Skeletal muscle cell (primary cell): ENCODE measurements around the gene GP5.

Source experiments
- DNase-seq: peaks from one replicate; pipeline ENCODE4 v3.0.0-alpha.2; 2010; ENCODE audit warnings: low read depth
- H3K4me3 ChIP-seq: 2 replicates; pipeline ENCODE4 v1.5.1; 2011; ENCODE audit warnings: low read depth, mild to moderate bottlenecking, control low read depth, low read length, moderate library complexity

Gene GP5

GRCh38 chr3:194380326-194380725, 18.7 kb downstream of the GP5 start:
- DNase-seq: no peak

DNA sequence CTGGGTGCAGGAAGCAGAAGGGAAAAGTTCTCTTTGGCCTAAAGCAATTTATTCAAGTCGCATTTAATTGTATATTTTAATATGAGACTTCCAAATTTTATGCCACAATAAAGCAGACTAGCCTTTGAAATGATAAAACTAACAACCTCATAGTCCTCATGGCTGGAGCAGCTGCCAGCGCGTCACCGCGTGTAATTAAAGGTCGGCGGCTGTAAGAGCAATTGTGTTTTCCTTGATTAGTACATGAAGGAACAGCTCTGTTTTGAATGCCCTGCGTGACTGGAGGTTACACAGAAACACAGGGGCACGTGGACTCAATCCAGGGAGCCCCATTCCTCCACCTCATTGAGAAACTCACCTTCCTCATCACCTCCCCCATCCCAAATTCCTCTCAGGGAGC, 19.4 kb downstream of the GP5 start:
- DNase-seq: no peak
- H3K4me3 ChIP-seq: no peak overlapping the region

More at GRCh38 chr3:194380326-194380725, 18.7 kb downstream of the GP5 start:
- no peak overlapping the region for H3K4me3 ChIP-seq

DNA sequence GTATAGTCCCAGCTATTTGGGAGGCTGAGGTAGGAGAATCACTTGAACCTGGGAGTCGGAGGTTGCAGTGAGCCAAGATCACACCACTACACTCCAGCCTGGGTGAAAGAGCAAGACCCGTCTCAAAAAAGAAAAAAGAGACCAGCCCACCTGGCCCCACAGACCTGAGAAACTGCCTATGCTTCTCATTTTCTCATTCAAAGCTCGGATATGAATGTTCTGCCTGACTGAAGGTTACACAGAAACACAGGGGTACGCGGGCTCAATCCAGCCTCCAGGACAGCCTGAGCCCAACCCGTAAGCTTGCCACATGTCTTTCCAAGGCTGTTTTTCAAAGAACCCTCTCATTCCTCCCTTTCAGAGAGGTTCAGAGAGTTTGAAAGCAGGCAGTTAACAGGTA, 19.8 kb downstream of the GP5 start:
- DNase-seq: no peak
- no peak overlapping the region for H3K4me3 ChIP-seq

GRCh38 chr3:194377708-194378107, 21.4 kb downstream of the GP5 start:
- DNase-seq: no peak
- no peak overlapping the region for H3K4me3 ChIP-seq

DNA sequence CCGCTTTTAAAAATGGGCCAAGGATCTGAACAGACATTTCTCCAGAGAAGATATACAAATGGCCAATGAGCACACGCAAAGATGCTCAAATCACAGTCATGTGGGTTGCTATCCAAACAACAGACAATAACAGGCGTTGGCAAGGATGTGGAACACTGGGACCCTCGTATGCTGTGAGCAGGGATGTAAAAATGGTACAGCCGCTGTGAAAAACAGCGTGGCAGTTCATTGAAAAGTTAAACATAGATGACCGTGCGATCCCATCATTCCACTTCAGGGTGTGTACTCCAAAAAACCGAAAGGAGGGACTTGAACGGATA, 22.9 kb downstream of the GP5 start:
- H3K4me3 ChIP-seq: no peak overlapping the region
- no peak for DNase-seq

- no peak for DNase-seq
Measured at GRCh38 chr3:194375473-194376240, 23.4 kb downstream of the GP5 start.

GRCh38 chr3:194374935-194375334, 24.1 kb downstream of the GP5 start:
- DNase-seq: no peak
- H3K4me3 ChIP-seq: no peak overlapping the region

More at GRCh38 chr3:194375473-194376240, 23.4 kb downstream of the GP5 start:
- H3K4me3 ChIP-seq: no peak overlapping the region

GRCh38 chr3:194373899-194374298, 25.2 kb downstream of the GP5 start:
- no peak for DNase-seq
- H3K4me3 ChIP-seq: no peak overlapping the region

GRCh38 chr3:194373028-194373427, 26.0 kb downstream of the GP5 start:
- no peak for DNase-seq
- H3K4me3 ChIP-seq: no peak overlapping the region

DNA sequence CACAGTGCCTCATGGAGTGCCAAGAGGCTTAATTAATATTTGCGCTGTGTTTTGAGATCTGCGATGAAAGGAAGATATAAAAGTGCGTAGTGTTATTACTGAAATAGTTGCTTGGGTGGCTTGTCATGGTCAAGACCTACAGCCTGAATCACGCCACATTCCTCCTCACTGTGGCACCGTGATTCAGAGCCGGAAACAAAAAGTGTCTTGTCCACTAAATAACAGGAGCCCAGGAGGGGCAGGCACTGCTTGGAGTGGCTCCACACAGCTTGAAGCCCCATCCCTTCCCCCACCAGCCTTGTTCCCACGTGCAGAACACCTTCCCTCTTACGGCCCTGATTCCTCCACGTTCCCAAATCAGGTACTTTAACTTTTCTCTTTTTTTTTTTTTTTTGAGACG, 28.3 kb downstream of the GP5 start:
- H3K4me3 ChIP-seq: no peak overlapping the region
- DNase-seq: no peak

DNA sequence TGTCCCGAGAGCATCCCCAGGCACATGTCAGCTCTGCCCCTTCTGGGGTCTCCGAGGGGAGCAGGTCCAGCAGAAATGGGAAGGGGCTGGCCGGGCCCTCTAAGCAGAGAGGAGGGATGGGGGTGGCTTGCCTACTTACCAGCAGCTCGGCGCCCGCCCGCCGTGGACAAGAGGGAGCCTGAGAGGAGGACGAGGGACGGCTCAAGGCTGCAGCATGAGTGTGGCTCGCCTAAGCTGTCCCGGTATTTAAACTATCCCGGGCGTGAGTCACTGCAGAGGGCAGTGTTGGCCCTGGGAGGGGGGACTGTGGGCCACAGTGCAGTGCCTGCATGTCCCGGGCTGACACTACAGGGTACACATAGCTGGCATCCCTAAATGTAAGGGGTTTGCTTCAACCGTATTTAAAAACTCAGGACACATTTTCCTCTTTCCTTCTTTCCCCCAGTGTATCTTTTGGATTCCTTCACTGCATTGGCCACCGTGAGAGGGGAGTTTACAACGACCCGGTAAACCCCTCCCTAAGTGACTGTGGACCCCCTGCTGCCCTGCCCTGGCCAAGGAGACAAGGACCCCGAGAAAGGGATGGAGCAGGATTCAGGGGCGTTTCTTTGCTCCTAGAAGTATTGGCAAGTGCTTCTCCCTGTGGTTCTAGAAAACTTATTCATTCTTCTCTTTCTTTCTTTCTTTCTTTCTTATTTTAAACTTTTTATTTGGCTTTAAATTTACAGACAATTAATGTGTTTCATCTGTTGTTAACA, 29.4 kb downstream of the GP5 start, which contains the start of gene LRRC15:
LRRC15 (minus strand) TSS at position 222 of the 758 bp plus-strand sequence. CDS start 8,700 bp downstream, outside the sequence.
- no peak for DNase-seq

DNA sequence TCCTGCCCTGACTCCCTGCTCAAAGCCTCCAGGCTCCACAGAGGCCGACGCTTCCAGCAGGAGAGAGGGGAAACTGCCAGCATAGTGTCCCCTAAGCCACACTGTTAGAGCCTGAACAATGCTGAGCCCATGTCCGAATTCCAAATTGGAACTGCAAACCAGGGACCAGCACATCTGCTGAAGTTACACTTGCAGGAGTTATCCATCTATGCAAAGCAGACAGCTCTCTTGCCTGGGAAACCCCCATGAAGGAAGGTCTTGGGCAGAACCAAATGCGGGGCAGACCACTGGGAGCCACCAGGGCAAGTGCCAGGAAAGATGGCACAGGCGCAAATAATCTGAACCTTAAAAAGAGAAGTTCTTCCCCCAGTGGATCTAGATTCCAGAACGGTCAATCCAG, 30.1 kb downstream of the GP5 start:
- DNase-seq: no peak
- H3K4me3 ChIP-seq: no peak overlapping the region

More for the DNA sequence above, 29.4 kb downstream of the GP5 start, which contains the start of gene LRRC15:
- no peak within 1 kb of the TSS for H3K4me3 ChIP-seq

DNA sequence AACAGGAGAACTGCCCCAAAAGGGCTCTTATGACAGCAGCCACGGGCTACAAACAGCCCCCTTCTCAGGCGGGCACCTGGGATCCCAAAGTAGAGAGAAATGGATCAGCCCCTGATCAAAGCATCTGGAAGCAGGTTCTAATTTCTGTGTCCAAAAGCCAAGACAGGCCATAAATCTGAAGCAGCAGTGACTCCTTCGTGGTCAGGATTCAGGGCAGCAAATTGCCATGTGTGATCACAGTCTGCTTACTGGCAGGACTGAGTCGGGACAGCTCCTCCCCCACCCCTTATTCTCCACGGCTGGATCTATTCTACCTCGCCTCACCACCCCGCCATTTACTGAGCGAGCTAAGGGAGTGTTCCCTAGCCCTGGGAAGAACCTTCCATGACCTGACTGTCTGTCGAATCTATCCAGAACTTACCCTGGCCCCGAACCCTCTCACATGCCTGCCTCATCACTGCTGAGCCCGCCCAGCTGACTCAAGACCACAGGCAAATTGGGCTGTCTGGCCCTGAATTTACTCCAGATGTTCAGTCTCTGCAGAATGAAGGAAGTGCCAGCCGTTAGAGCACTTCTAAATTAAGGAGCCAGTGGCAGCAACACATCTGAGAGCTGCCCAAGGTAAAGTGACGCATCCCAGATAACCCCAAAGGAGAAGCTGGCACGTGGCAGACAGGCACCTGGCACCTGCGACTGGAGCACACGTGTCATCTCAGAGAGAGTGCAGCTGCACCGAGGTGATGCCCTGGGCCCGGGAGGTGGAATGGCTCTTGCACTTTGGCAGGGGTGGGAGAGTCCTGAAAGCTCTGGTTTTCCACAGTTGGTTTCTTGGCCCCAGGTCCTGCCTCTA, 30.8 kb downstream of the GP5 start:
- no peak for DNase-seq

DNA sequence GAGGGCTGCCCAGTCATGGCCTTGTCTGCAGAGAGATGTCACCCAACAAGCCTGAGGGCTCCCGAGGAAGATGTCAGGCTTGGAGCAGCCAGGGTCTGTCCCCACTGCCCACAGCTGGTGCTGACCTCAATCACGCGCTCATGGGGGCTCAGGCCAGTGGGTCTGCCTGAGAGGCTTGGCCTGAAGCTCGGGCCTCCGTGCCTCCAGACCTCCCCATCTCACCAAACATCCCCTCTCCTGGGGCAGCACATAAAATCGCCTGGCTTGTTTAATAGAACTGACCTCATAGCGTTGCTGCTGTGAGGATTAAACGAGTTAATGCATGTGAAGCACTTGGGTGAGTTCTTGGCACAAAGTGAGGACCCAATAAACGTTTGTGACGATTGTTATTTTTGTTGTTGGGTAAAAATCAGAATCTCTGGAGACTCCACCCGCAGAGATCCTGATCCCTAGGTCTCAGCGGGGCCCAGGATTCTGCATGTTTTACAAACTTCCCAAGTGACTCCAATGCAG, 33.0 kb downstream of the GP5 start:
- no peak overlapping the region for H3K4me3 ChIP-seq
- no peak for DNase-seq

More for the DNA sequence above, 30.8 kb downstream of the GP5 start:
- no peak overlapping the region for H3K4me3 ChIP-seq

DNA sequence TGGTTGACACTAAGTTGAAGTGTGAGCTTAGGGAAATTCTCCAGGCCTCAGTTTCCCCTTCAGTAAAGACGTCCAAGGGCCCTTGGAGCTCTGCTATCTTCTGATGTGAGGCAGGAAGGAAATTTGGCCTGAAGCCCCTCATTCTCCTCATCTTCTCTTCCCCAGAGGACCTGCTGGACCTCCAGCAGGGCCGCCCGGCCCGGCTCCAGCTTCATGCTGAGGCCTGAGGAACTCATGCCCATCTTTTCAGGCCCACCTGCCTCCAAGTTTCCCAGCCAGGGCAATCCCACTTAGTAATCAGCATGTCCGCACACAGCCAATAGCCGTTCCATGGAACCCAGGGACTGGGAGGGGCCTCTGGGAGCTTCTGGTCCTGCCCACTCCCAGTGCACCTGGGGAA, 33.5 kb downstream of the GP5 start:
- DNase-seq: no peak
- H3K4me3 ChIP-seq: no peak overlapping the region

- H3K4me3 ChIP-seq: no peak overlapping the region
- no peak for DNase-seq
Measured at GRCh38 chr3:194364652-194365434, 34.2 kb downstream of the GP5 start.

- no peak overlapping the region for H3K4me3 ChIP-seq
- DNase-seq: no peak
Measured at GRCh38 chr3:194364314-194364651, 34.8 kb downstream of the GP5 start.

DNA sequence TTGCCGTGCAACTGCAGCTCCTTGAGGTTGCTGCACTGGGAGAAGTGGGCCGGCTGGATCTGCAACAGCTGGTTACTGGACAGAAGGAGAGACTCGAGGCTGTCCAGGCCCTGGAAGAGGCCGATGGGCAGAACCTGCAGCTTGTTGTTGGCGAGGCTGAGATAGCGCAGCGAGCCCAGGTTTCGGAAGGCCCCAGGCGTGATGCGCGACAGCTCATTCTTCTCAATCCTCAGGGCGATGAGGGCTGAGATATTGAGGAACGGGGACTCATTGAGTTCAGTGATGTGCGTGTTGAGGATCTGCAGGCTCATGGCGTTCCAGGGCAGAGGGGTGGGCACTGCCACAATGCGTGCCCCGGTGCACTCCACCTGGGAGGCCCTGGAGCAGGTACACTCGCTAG, 38.5 kb downstream of the GP5 start:
- DNase-seq: no peak
- H3K4me3 ChIP-seq: no peak overlapping the region

GRCh38 chr3:194357681-194358080, 41.4 kb downstream of the GP5 start:
- no peak overlapping the region for H3K4me3 ChIP-seq
- DNase-seq: no peak
